OCI-LY3 (cell line): Measurements from ENCODE around the gene RAB8B.
A peak's percentile ranks its signal among the peaks of the same experiment; 100 is the strongest.

Source experiments
- H2AFZ ChIP-seq: fragments of 200-600, 300-600 bp; shearing (Covaris generic); 2 replicates; pipeline ENCODE4 v1.6.0; 2014; ENCODE audit warnings: antibody characterized with exemption, low read depth, low read length
- H3K27ac ChIP-seq: fragments of 200-600, 300-600 bp; sonication (generic); 2 replicates; pipeline ENCODE4 v1.5.1; 2014; ENCODE audit warnings: mild to moderate bottlenecking, low read length, moderate library complexity, mixed read lengths
- H3K27me3 ChIP-seq: fragments of 200-600, 300-600 bp; sonication (generic); 2 replicates; pipeline ENCODE4 v1.6.1; 2014; ENCODE audit warnings: low read depth, low read length, mixed read lengths
- H3K36me3 ChIP-seq: fragments of 200-600, 300-600 bp; sonication (generic); replicated peaks from 2 replicates; pipeline ENCODE3; 2014; ENCODE audit warnings: low read depth, low read length, mixed read lengths
- H3K4me1 ChIP-seq: fragments of 300-600, 200-600 bp; sonication (generic); 2 replicates; pipeline ENCODE4 v1.6.1; 2014; ENCODE audit warnings: low read length, mixed read lengths
- H3K4me2 ChIP-seq: fragments of 200-600, 300-600 bp; sonication (generic); 2 replicates; pipeline ENCODE4 v1.6.1; 2014; ENCODE audit warnings: low read length, mixed read lengths
- H3K4me3 ChIP-seq: fragments of 300-600, 200-600 bp; sonication (generic); 2 replicates; pipeline ENCODE4 v1.5.1; 2014; ENCODE audit warnings: antibody characterized with exemption, mild to moderate bottlenecking, low read length, moderate library complexity
- H3K79me2 ChIP-seq: fragments of 300-600, 200-600 bp; shearing (Covaris generic); 2 replicates; pipeline ENCODE4 v1.6.1; 2014; ENCODE audit warnings: mild to moderate bottlenecking, low read length, mixed read lengths
- H3K9ac ChIP-seq: fragments of 300-600, 200-600 bp; shearing (Covaris generic); 2 replicates; pipeline ENCODE4 v1.6.0; 2014; ENCODE audit warnings: mild to moderate bottlenecking, low read length, moderate library complexity
- H3K9me3 ChIP-seq: fragments of 200-600, 300-600 bp; shearing (Covaris generic); 2 replicates; pipeline ENCODE4 v1.6.1; 2014; ENCODE audit warnings: low read length, mixed read lengths; ENCODE audit not compliant: insufficient read depth
- H4K20me1 ChIP-seq: fragments of 200-600, 300-600 bp; sonication (generic); 2 replicates; pipeline ENCODE4 v1.6.1; 2016; ENCODE audit warnings: low read length, mixed read lengths; ENCODE audit not compliant: insufficient read depth
- CTCF ChIP-seq: fragments of 200-600, 300-600 bp; sonication (generic); IDR thresholded peaks from 2 replicates; pipeline ENCODE4 v1.5.1; 2014; ENCODE audit warnings: antibody characterized with exemption, low read length, low read depth
- EZH2phosphoT487 ChIP-seq: fragments of 200-600 bp; shearing (Covaris generic); IDR thresholded peaks from 2 replicates; pipeline ENCODE4 v1.6.1; 2018; ENCODE audit warnings: antibody characterized with exemption, mixed run types, low read depth

Gene RAB8B

GRCh38 chr15:63243101-63243500 lies 53.7 kb downstream of the RAB8B start:
- Histone ChIP-seq H3K4me1 (peaks cover 14% of the 10 kb centered on the region), H3K79me2 (peaks cover 3% of the 10 kb centered on the region; the same call in 1 of the 2 replicates), H3K4me2 (no peak overlapping the region), H3K36me3 (no peaks in the 10 kb centered on the region), H3K27ac (no peak overlapping the region), H3K9ac (no peak overlapping the region), H3K9me3 (no peaks in the 10 kb centered on the region), H2AFZ (no peak overlapping the region), H3K27me3 (no peaks in the 10 kb centered on the region), H4K20me1 (peaks cover 10% of the 10 kb centered on the region), H3K4me3 (no peak overlapping the region)
- TF ChIP-seq CTCF: no peak
- TF ChIP-seq EZH2phosphoT487: no peak

- Histone ChIP-seq H2AFZ (no peak overlapping the region), H3K27me3 (no peaks in the 10 kb centered on the region), H3K36me3 (no peaks in the 10 kb centered on the region), H3K4me3 (no peak overlapping the region), H3K4me2 (peak overlapping the region; percentile 26; the same call in 1 of the 2 replicates), H3K9me3 (no peaks in the 10 kb centered on the region), H3K4me1 (peaks cover 14% of the 10 kb centered on the region), H3K79me2 (no peaks in the 10 kb centered on the region; the same call in 1 of the 2 replicates), H4K20me1 (peaks cover 10% of the 10 kb centered on the region), H3K9ac (no peak overlapping the region), H3K27ac (no peak overlapping the region)
- TF ChIP-seq CTCF (no peak), EZH2phosphoT487 (no peak)
Observed at GRCh38 chr15:63243776-63244175, 54.4 kb downstream of the RAB8B start.

- Histone ChIP-seq H3K9me3 (no peaks in the 10 kb centered on the region), H4K20me1 (peaks cover 10% of the 10 kb centered on the region), H3K4me1 (peaks cover 14% of the 10 kb centered on the region), H3K27me3 (no peaks in the 10 kb centered on the region), H3K4me3 (no peak overlapping the region), H2AFZ (no peak overlapping the region), H3K9ac (no peak overlapping the region), H3K79me2 (no peaks in the 10 kb centered on the region; the same call in 1 of the 2 replicates), H3K36me3 (no peaks in the 10 kb centered on the region), H3K4me2 (no peak overlapping the region), H3K27ac (no peak overlapping the region)
- TF ChIP-seq EZH2phosphoT487 (no peak), CTCF (no peak)
Observed at GRCh38 chr15:63244399-63244798, 55.0 kb downstream of the RAB8B start.

- H2AFZ ChIP-seq: no peak overlapping the region
- peaks cover 10% of the 10 kb centered on the region for H4K20me1 ChIP-seq
- H3K79me2 ChIP-seq: no peaks in the 10 kb centered on the region; the same call in 1 of the 2 replicates
- TF ChIP-seq EZH2phosphoT487 (no peak), CTCF (no peak)
- H3K4me3 ChIP-seq: no peak overlapping the region
- H3K4me2 ChIP-seq: no peak overlapping the region
- H3K36me3 ChIP-seq: no peaks in the 10 kb centered on the region
- H3K9ac ChIP-seq: no peak overlapping the region
- H3K27ac ChIP-seq: no peak overlapping the region
- H3K4me1 ChIP-seq: peaks cover 14% of the 10 kb centered on the region
- H3K9me3 ChIP-seq: no peaks in the 10 kb centered on the region
- H3K27me3 ChIP-seq: no peaks in the 10 kb centered on the region
Observed at GRCh38 chr15:63244976-63245645, 55.7 kb downstream of the RAB8B start.
